ENCODE results near the gene CSE1L.
A peak's percentile ranks its signal among the peaks of the same experiment; 100 is the strongest.
"Not testable (repeated sequence)": the region's sequence is repeated elsewhere in the genome, so short reads cannot be mapped to it uniquely, and the experiment has no call there.

CSE1L gene

DNA sequence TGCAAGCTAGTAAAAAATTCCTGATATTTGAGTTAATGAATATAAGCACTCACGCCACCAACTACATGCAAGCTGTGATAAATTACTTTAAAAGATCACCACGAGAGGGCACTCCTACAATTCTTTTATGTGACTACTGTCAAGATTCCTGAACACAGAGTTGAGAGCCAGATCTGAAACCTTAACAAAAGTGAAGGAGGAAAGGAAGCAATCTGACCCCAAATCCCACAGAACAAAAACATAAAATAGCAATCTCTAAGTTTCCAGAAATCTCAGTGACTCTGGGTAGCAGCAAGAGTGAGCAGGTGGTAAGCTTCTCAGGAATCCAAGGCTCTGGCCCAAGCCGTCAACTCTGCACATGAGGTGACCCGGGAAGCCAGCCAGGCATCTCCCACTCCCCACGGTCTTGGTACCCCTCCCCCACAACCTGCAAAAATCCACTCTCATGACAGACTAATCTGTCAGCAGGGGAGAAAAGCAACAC, 86.9 kb downstream of the CSE1L start:
- DNase-seq (ENCODE audit: low read depth) = peak; percentile 76

DNA sequence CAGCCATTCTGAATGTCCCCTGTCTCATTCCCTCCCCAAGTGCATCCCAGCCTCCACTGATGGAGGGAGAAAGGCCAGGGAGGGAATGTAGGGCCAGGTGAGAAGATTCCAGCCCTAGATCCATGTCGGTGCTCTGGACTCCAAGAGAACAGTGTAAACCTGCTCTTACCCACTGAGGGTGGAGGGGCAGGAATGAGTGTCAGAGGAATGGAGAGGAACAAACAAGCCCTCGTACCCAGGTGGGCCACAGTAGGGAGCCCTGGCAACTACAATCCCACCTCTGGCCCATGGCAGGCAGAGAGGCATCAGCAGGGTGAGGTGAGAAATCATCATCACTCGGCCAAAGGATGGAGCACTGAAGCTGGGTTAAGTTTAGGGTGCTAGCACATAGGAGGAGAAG, 87.5 kb downstream of the CSE1L start:
- DNase-seq (ENCODE audit: low read depth) = no peak

DNA sequence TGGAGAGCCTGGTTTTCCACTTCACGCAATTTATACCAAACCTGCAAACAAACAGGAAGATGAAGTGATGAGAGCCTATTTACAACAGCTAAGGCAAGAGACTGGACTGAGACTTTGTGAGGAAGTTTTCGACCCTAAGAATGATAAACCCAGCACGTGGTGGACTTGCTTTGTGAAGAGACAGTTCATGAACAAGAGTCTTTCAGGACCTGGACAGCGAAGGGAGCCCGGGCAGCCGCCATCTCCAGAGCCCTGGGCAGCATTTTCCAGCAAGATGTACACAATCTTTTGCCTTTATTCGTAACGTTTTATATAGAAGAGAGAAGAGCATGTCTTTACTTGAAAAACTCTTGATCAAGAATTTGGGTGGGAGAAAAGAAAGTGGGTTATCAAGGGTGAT, 88.7 kb downstream of the CSE1L start:
- DNase-seq (ENCODE audit: low read depth) = not testable (repeated sequence)

DNA sequence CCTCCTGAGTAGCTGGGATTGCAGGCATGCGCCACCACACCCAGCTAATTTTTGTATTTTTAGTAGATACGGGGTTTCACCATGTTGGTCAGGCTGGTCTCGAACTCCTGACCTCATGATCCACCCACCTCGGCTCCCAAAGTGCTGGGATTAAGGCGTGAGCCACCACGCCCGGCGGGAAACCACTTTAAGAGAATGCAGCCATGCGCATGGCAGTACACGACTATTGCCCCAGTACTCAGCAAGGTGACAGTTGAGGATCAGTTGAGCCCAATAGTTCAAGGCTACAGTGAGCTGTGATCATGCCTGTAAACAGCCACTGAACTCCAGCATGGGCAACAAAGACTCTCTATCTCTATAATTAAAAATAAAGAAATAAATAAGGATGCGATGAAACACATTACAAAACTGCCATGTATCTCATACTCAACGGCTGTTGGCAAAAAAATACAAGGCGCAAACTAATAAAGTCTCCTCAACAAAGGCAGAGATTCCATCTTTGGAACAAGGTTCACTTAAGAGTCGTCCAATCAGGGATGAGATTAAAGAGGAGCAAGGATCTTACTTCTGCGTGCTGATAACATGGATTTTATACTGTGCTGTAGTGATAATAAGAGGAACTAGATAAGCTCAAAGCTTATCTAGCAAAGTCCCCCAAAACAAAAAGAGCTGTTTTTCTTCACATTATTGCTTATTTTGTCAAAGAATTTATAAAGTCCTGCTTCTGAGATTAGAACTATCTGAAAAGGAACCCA, 90.9 kb downstream of the CSE1L start:
- no peak for DNase-seq (ENCODE audit: low read depth)

DNA sequence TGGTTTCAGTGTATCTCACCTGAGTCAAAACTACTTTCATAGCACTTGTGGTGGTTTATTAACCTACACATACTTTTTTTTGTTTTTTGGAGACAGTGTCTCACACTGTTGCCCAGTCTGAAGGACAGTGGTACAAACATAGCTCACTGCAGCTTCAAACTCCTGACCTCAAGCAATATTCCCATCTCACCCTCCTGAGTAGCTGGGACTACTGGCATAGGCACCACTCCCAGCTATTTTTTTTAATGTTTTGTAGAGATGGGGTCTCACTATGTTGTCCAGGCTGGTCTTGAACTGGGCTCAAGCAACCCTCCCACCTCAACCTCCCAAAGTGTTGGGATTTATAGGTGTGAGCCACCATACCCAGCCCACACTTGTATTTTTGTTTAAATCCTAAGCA, 92.3 kb downstream of the CSE1L start:
- no peak for DNase-seq (ENCODE audit: low read depth)

DNA sequence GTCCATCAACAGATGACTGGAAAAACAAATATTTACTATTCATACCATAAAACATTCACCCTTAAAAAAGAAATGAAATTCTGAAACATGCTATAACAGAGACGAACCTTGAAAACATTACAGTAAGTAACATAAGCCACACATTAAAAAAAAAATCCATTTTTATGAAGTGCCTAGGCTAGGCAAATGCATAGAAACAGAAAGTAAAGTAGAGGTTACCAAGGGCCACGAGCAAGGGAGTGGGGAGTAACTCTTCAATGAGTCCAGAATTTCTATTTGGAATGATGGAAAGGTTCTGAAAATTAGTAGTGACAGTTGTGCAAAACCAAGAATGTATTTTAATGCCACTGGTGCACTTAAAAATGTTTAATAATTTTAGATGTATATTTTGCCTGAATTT, 94.3 kb downstream of the CSE1L start:
- no peak for DNase-seq (ENCODE audit: low read depth)

DNA sequence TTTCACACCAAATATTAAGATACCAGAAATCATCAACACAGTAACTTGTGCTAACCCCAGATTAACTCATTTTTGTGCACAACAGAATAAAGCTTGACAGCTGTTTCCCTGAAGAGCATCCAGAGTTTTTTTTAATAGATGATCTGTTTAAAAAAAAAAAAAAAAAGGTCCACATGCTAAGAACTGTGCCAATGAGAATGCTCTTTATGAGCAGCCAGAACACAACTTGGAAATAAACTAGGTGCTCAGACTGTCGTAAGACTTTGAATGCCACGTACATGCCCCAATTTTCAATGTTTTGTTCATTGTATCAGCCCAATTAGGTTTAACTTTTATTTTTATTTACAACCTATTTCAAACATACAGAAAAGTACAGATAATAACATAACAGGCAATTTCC, 94.7 kb downstream of the CSE1L start:
- no peak for DNase-seq (ENCODE audit: low read depth)

Measured in EH (cell line).